Endodermal cell (in vitro differentiated cells): ENCODE data around the gene TMEM273. TPM values are rescaled to one million over a fixed set of nuclear protein-coding genes. Genes with fewer than 3 reads are reported as not detected.

ENCODE experiments used
- DNase-seq: peaks from one replicate; pipeline ENCODE4 v3.0.0-alpha.2; 2017
- H3K27ac ChIP-seq: 2 replicates; pipeline ENCODE4 v1.5.1; 2013; ENCODE audit warnings: mild to moderate bottlenecking, low read depth, low read length, moderate library complexity
- H3K27me3 ChIP-seq: 2 replicates; pipeline ENCODE4 v1.6.1; 2013; ENCODE audit warnings: mild to moderate bottlenecking, low read length, moderate library complexity; ENCODE audit not compliant: insufficient read depth, control insufficient read depth, poor library complexity, severe bottlenecking
- H3K36me3 ChIP-seq: 2 replicates; pipeline ENCODE4 v1.7.0; 2013; ENCODE audit warnings: mild to moderate bottlenecking, low read length, moderate library complexity; ENCODE audit not compliant: control insufficient read depth, insufficient read depth
- H3K4me1 ChIP-seq: one replicate; pipeline ENCODE4 v1.7.0; 2013; ENCODE audit warnings: low read length; ENCODE audit not compliant: control insufficient read depth, insufficient read depth
- H3K4me3 ChIP-seq: 2 replicates; pipeline ENCODE4 v1.5.1; 2013; ENCODE audit warnings: mild to moderate bottlenecking, low read length, moderate library complexity
- H3K9ac ChIP-seq: 2 replicates; pipeline ENCODE4 v1.6.1; 2013; ENCODE audit warnings: mild to moderate bottlenecking, low read length, moderate library complexity; ENCODE audit not compliant: poor library complexity, severe bottlenecking; ENCODE audit errors: extremely low read depth
- H3K9me3 ChIP-seq: 2 replicates; pipeline ENCODE4 v1.6.1; 2013; ENCODE audit warnings: mild to moderate bottlenecking, low read length, moderate library complexity; ENCODE audit not compliant: control insufficient read depth
- H3K27ac Mint-ChIP-seq: 2 replicates; pipeline ENCODE4 v1.8.0; 2020; ENCODE audit warnings: mixed read lengths
- H3K27me3 Mint-ChIP-seq: 2 replicates; pipeline ENCODE4 v1.8.0; 2021; ENCODE audit warnings: mild to moderate bottlenecking, mixed read lengths; ENCODE audit not compliant: insufficient read depth
- H3K36me3 Mint-ChIP-seq: 2 replicates; pipeline ENCODE4 v1.8.0; 2020; ENCODE audit warnings: low read depth, mixed read lengths
- H3K4me1 Mint-ChIP-seq: 2 replicates; pipeline ENCODE4 v1.8.0; 2020; ENCODE audit warnings: mixed read lengths
- H3K4me3 Mint-ChIP-seq: 2 replicates; pipeline ENCODE4 v1.8.0; 2020; ENCODE audit warnings: mild to moderate bottlenecking, moderate library complexity, mixed read lengths
- H3K9me3 Mint-ChIP-seq: 2 replicates; pipeline ENCODE4 v1.8.0; 2020; ENCODE audit warnings: mild to moderate bottlenecking, mixed read lengths
- WGBS, 2 experiments: methylation state at CpG; one replicate each; pipeline versions ENCODE4 v1.1.5 to v1.1.7; 2013; ENCODE audit warnings: missing lambda C conversion rate in 2 of 2, mixed read lengths in 1 of 2; ENCODE audit not compliant: insufficient coverage in 1 of 2, insufficient read length in 1 of 2; 5-methylcytosine and 5-hydroxymethylcytosine counted together
- total RNA-seq, 2 donors: library from RNA; stranded (reverse); fragmentation: NEBNext Ultra II Directional in 1 of 2; extraction: Animal tissue kit (Norgen Biotek cat#: 25700) in 1 of 2; gene quantifications; 2 replicates in 1 of 2; 3 replicates in 1 of 2; pipeline ENCODE4 v1.2.1, GENCODE V29; 2021
- TF ChIP-seq, protein P1 (sequence below): fragments of 200-600 bp; sonication (generic); conservative IDR thresholded peaks from 2 replicates; pipeline ENCODE4 v1.5.0; 2021; ENCODE audit warnings: antibody characterized with exemption, mild to moderate bottlenecking

Gene TMEM273
- total RNA-seq, 2 donors from 2014 or later: not detected

DNA sequence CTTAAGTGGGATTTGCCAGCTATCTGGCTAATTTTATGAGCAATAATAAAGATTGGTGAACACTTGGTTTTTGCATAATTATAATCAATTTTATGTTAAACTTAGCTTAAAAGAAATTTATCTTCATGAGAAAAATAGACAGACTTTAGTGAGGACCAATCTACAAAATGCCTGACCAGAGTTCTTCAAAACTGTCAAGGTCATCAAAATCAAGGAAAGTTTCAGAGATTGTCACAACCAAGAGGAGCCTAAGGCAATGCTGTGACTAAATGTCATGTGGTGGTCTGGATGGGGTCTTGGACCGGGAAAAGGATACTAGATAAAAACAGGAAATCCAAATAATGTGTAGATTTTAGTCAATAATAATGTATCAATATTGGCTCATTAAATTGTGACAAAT lies 36.7 kb downstream of the TMEM273 start:
- Histone ChIP-seq H3K9me3 (no peaks in the 10 kb centered on the region), H3K36me3 (no peaks in the 10 kb centered on the region), H3K4me3 (no peak overlapping the region), H3K27ac (no peak overlapping the region), H3K4me1 (no peaks in the 10 kb centered on the region), H3K9ac (no peak overlapping the region), H3K27me3 (no peaks in the 10 kb centered on the region)
- no peaks in the 10 kb centered on the region for H3K27me3 Mint-ChIP-seq
- H3K36me3 Mint-ChIP-seq: no peaks in the 10 kb centered on the region
- peaks cover 12% of the 10 kb centered on the region for H3K4me1 Mint-ChIP-seq
- H3K27ac Mint-ChIP-seq: no peak overlapping the region
- WGBS, 2 experiments: 80 to 88% methylated on average over 1 of the region's 1 CpG
- TF ChIP-seq, protein P1, sequence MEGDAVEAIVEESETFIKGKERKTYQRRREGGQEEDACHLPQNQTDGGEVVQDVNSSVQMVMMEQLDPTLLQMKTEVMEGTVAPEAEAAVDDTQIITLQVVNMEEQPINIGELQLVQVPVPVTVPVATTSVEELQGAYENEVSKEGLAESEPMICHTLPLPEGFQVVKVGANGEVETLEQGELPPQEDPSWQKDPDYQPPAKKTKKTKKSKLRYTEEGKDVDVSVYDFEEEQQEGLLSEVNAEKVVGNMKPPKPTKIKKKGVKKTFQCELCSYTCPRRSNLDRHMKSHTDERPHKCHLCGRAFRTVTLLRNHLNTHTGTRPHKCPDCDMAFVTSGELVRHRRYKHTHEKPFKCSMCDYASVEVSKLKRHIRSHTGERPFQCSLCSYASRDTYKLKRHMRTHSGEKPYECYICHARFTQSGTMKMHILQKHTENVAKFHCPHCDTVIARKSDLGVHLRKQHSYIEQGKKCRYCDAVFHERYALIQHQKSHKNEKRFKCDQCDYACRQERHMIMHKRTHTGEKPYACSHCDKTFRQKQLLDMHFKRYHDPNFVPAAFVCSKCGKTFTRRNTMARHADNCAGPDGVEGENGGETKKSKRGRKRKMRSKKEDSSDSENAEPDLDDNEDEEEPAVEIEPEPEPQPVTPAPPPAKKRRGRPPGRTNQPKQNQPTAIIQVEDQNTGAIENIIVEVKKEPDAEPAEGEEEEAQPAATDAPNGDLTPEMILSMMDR: no peak
- peaks cover 8% of the 10 kb centered on the region for H3K9me3 Mint-ChIP-seq
- no peak overlapping the region for H3K4me3 Mint-ChIP-seq
- DNase-seq: no peak

DNA sequence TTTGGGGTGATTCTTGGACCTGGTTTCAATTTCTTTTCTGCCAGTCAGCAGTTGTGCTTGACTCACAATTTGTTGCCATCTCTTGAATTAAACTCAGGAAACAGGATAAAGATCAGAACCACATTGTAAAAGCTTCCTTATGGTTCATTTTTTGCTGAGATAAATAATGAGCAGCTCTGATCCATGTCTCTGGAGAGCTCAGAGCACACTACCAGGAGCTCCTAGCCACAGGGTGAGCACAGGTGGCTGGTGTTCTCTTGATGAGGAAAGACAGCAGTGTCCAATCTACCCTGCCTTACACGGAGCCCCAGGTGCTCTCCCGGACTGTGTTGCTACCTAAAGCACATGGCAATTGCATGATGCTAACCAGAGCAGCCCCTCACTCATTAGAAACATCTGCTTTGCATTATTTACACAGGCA lies 37.2 kb downstream of the TMEM273 start:
- Histone ChIP-seq H3K9me3 (no peaks in the 10 kb centered on the region), H3K27me3 (no peaks in the 10 kb centered on the region), H3K9ac (no peak overlapping the region), H3K4me3 (no peak overlapping the region), H3K27ac (no peak overlapping the region), H3K4me1 (no peaks in the 10 kb centered on the region), H3K36me3 (no peaks in the 10 kb centered on the region)
- Mint-ChIP-seq H3K27me3 (no peaks in the 10 kb centered on the region), H3K4me3 (no peak overlapping the region), H3K36me3 (no peaks in the 10 kb centered on the region), H3K4me1 (peaks cover 12% of the 10 kb centered on the region), H3K9me3 (peaks cover 8% of the 10 kb centered on the region), H3K27ac (no peak overlapping the region)
- TF ChIP-seq, protein P1: no peak
- WGBS, 2 experiments: 79 to 89% methylated on average over 2 of the region's 2 CpGs
- DNase-seq: no peak

DNA sequence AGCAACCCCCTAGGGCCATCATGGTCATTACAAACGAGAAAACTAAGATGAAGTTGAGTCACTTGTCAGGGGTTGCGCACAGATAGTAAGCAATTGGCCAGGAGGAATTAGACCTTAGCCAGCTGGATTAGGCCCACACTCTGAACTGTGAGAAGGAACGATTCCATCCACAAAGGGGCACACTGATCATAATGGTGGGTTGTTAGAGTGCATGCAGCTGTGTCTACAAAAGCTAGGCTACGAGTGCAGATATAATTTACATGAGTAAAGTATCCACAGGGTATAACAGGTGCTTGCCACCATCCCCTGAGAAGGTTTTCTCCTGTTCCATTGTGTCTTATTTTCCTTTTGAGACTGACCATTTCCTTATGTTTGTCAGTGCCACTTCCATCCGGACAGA lies 37.8 kb downstream of the TMEM273 start:
- no peaks in the 10 kb centered on the region for H3K36me3 ChIP-seq
- Mint-ChIP-seq H3K27ac (no peak overlapping the region), H3K4me3 (no peak overlapping the region), H3K36me3 (no peaks in the 10 kb centered on the region), H3K4me1 (peaks cover 12% of the 10 kb centered on the region), H3K9me3 (peaks cover 8% of the 10 kb centered on the region), H3K27me3 (no peaks in the 10 kb centered on the region)
- no peaks in the 10 kb centered on the region for H3K27me3 ChIP-seq
- TF ChIP-seq, protein P1: no peak
- H3K4me3 ChIP-seq: no peak overlapping the region
- WGBS, 2 experiments: 87 to 91% methylated on average over 4 to 5 of the region's 5 CpGs
- H3K27ac ChIP-seq: no peak overlapping the region
- no peaks in the 10 kb centered on the region for H3K9me3 ChIP-seq
- no peak for DNase-seq
- H3K4me1 ChIP-seq: no peaks in the 10 kb centered on the region
- H3K9ac ChIP-seq: no peak overlapping the region
